ENCODE data around the gene FCSK.

- TF ChIP-seq POLR2A (IDR thresholded peaks at IDR 0.05) (no peak), POLR2AphosphoS5 (IDR thresholded peaks at IDR 0.05) (no peak)
Measured at GRCh38 chr16:70476272-70477020, 22.1 kb downstream of the FCSK start.
